ENCODE results near the gene CLHC1. TPM values are rescaled to one million over a fixed set of nuclear protein-coding genes. Genes with fewer than 3 reads are reported as not detected.

Gene CLHC1
- total and polyA plus RNA-seq, 2 donors (not counting 1 experiment from before 2014, with no cell fraction given): 6.5 to 11.9 TPM

DNA sequence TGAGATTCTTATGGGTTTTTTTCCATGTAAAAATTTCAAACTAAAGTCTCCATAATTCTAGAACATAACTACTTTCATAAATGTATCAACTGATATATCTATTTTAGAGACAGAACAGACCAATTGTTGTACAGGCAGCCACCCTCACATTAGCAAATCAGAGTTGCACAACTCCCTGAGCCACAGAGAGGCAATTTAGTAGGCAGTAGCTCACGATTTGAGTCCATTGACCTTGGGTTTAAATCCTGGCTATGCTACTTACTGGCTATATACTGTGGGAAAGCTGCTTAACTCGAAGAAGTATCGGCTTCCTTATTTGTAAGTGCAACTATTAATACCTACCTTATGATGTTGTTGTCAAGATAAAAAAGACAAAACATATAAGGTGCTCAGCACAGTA, 20.7 kb upstream of the CLHC1 start:
- Histone ChIP-seq H3K36me3 (ENCODE audit: control insufficient read depth, insufficient read depth, low read length) (peaks cover 2% of the 10 kb centered on the region), H3K4me1 (ENCODE audit: control insufficient read depth, extremely low read depth, insufficient read depth, low read length) (no peaks in the 10 kb centered on the region), H4K20me1 (ENCODE audit: control insufficient read depth, extremely low read depth, insufficient read depth, low read length) (no peaks in the 10 kb centered on the region), H3K27me3 (ENCODE audit: control insufficient read depth, insufficient read depth, low read length) (no peaks in the 10 kb centered on the region), H3K9me3 (ENCODE audit: control insufficient read depth, insufficient read depth, low read depth, low read length) (no peaks in the 10 kb centered on the region), H3K79me2 (ENCODE audit: control insufficient read depth, insufficient read depth, low read length) (no peaks in the 10 kb centered on the region), H3K27ac (ENCODE audit: insufficient read depth, low read length) (no peak overlapping the region), H2AFZ (ENCODE audit: low read length) (no peak overlapping the region), H3K9ac (ENCODE audit: insufficient read depth, low read length) (no peak overlapping the region), H3K4me2 (ENCODE audit: extremely low read depth, insufficient read depth, low read length) (no peak overlapping the region), H3K4me3 (replicated peaks in 1 of 4; ENCODE audit: control extremely low read depth in 1 of 4, insufficient read depth in 1 of 4, low read depth in 3 of 4, low read length in 4 of 4) (no peak overlapping the region)
- TF ChIP-seq, protein P1, sequence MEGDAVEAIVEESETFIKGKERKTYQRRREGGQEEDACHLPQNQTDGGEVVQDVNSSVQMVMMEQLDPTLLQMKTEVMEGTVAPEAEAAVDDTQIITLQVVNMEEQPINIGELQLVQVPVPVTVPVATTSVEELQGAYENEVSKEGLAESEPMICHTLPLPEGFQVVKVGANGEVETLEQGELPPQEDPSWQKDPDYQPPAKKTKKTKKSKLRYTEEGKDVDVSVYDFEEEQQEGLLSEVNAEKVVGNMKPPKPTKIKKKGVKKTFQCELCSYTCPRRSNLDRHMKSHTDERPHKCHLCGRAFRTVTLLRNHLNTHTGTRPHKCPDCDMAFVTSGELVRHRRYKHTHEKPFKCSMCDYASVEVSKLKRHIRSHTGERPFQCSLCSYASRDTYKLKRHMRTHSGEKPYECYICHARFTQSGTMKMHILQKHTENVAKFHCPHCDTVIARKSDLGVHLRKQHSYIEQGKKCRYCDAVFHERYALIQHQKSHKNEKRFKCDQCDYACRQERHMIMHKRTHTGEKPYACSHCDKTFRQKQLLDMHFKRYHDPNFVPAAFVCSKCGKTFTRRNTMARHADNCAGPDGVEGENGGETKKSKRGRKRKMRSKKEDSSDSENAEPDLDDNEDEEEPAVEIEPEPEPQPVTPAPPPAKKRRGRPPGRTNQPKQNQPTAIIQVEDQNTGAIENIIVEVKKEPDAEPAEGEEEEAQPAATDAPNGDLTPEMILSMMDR (conservative IDR thresholded peaks at IDR 0.05 in 1 of 2, IDR thresholded peaks at IDR 0.05 in 1 of 2; ENCODE audit: low read depth in 1 of 2, low read length in 2 of 2): no peak
- no peak for TF ChIP-seq EZH2 (IDR thresholded peaks at IDR 0.05; ENCODE audit: low read length, missing control alignments)
- DNase-seq (ENCODE audit: low read depth in 2 of 2): no peak

DNA sequence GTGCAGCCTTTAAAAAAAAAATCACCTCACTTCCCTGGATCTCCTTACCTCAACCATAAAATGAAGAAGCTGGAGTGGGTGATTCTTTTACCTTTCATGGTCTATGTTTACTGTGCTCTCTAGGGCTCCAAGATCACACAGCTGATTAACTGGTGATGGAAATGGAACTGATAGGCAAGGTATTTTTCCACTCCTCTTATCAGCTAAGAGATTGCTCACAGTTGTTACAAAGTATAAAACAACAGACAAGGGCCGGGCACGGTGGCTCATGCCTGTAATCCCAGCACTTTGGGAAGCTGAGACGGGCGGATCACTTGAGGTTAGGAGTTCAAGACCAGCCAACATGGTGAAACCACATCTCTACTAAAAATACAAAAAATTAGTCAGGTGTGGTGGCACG, 14.9 kb upstream of the CLHC1 start:
- TF ChIP-seq EZH2 (IDR thresholded peaks at IDR 0.05; ENCODE audit: low read length, missing control alignments): no peak
- TF ChIP-seq, protein P1 (conservative IDR thresholded peaks at IDR 0.05 in 1 of 2, IDR thresholded peaks at IDR 0.05 in 1 of 2; ENCODE audit: low read depth in 1 of 2, low read length in 2 of 2): no peak
- Histone ChIP-seq H3K36me3 (ENCODE audit: control insufficient read depth, insufficient read depth, low read length) (no peaks in the 10 kb centered on the region), H3K27ac (ENCODE audit: insufficient read depth, low read length) (no peak overlapping the region), H3K27me3 (ENCODE audit: control insufficient read depth, insufficient read depth, low read length) (no peaks in the 10 kb centered on the region), H3K9ac (ENCODE audit: insufficient read depth, low read length) (no peak overlapping the region), H3K4me3 (replicated peaks in 1 of 4; ENCODE audit: control extremely low read depth in 1 of 4, insufficient read depth in 1 of 4, low read depth in 3 of 4, low read length in 4 of 4) (no peak overlapping the region), H4K20me1 (ENCODE audit: control insufficient read depth, extremely low read depth, insufficient read depth, low read length) (no peaks in the 10 kb centered on the region), H2AFZ (ENCODE audit: low read length) (no peak overlapping the region), H3K4me1 (ENCODE audit: control insufficient read depth, extremely low read depth, insufficient read depth, low read length) (no peaks in the 10 kb centered on the region), H3K9me3 (ENCODE audit: control insufficient read depth, insufficient read depth, low read depth, low read length) (no peaks in the 10 kb centered on the region), H3K79me2 (ENCODE audit: control insufficient read depth, insufficient read depth, low read length) (no peaks in the 10 kb centered on the region), H3K4me2 (ENCODE audit: extremely low read depth, insufficient read depth, low read length) (no peak overlapping the region)
- no peak for DNase-seq (ENCODE audit: low read depth in 2 of 2)

GRCh38 chr2:55245411-55245810, 13.3 kb upstream of the CLHC1 start:
- Histone ChIP-seq H4K20me1 (ENCODE audit: control insufficient read depth, extremely low read depth, insufficient read depth, low read length) (no peaks in the 10 kb centered on the region), H3K4me2 (ENCODE audit: extremely low read depth, insufficient read depth, low read length) (no peak overlapping the region), H3K27me3 (ENCODE audit: control insufficient read depth, insufficient read depth, low read length) (no peaks in the 10 kb centered on the region), H3K79me2 (ENCODE audit: control insufficient read depth, insufficient read depth, low read length) (no peaks in the 10 kb centered on the region), H2AFZ (ENCODE audit: low read length) (no peak overlapping the region), H3K4me1 (ENCODE audit: control insufficient read depth, extremely low read depth, insufficient read depth, low read length) (no peaks in the 10 kb centered on the region), H3K9ac (ENCODE audit: insufficient read depth, low read length) (no peak overlapping the region), H3K4me3 (replicated peaks in 1 of 4; ENCODE audit: control extremely low read depth in 1 of 4, insufficient read depth in 1 of 4, low read depth in 3 of 4, low read length in 4 of 4) (no peak overlapping the region), H3K27ac (ENCODE audit: insufficient read depth, low read length) (no peak overlapping the region), H3K36me3 (ENCODE audit: control insufficient read depth, insufficient read depth, low read length) (no peaks in the 10 kb centered on the region), H3K9me3 (ENCODE audit: control insufficient read depth, insufficient read depth, low read depth, low read length) (no peaks in the 10 kb centered on the region)
- no peak for TF ChIP-seq EZH2 (IDR thresholded peaks at IDR 0.05; ENCODE audit: low read length, missing control alignments)
- TF ChIP-seq, protein P1 (conservative IDR thresholded peaks at IDR 0.05 in 1 of 2, IDR thresholded peaks at IDR 0.05 in 1 of 2; ENCODE audit: low read depth in 1 of 2, low read length in 2 of 2): no peak
- no peak for DNase-seq (ENCODE audit: low read depth in 2 of 2)

All from fibroblast of lung (primary cell).